GM18870 (cell line): Measurements from ENCODE around the gene LRRC36.

Experiments
- ATAC-seq: cut with Tn5 transposase; IDR thresholded peaks from one replicate; pipeline ENCODE4 v1.9.1; 2021; ENCODE audit warnings: moderate library complexity; ENCODE audit not compliant: unreplicated experiment

Gene LRRC36, protein sequence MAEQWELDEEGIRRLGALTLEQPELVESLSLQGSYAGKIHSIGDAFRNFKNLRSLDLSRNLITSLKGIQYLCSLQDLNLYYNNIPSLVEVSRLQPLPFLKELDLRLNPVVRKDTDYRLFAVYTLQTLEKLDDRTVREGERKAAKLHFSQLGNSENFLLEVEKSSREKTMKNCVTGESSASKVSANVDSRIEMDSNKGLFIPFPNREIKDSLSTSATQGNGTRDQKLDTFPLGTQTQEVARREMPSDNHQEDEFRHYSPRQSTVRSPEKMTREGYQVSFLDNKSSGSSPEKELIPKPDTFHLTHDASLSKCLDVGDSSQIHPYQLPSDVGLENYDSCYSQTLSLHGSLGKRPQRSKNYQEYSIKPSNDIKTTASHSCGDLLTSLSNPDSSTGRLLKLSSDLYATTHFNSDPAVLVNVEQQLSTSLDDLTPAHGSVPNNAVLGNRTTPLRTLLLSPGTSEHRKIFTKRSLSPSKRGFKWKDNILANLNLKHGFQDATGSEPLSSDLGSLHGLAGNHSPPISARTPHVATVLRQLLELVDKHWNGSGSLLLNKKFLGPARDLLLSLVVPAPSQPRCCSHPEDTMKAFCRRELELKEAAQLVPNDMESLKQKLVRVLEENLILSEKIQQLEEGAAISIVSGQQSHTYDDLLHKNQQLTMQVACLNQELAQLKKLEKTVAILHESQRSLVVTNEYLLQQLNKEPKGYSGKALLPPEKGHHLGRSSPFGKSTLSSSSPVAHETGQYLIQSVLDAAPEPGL

GRCh38 chr16:67326472-67327309 is at the start of gene LRRC36, which contains the start of gene KCTD19:
LRRC36 (plus strand) TSS chr16:67326815; CDS start chr16:67326863, 48 bp downstream.
KCTD19 (minus strand) TSS chr16:67326741; CDS start chr16:67326707, 34 bp downstream.
- no peak for ATAC-seq

DNA sequence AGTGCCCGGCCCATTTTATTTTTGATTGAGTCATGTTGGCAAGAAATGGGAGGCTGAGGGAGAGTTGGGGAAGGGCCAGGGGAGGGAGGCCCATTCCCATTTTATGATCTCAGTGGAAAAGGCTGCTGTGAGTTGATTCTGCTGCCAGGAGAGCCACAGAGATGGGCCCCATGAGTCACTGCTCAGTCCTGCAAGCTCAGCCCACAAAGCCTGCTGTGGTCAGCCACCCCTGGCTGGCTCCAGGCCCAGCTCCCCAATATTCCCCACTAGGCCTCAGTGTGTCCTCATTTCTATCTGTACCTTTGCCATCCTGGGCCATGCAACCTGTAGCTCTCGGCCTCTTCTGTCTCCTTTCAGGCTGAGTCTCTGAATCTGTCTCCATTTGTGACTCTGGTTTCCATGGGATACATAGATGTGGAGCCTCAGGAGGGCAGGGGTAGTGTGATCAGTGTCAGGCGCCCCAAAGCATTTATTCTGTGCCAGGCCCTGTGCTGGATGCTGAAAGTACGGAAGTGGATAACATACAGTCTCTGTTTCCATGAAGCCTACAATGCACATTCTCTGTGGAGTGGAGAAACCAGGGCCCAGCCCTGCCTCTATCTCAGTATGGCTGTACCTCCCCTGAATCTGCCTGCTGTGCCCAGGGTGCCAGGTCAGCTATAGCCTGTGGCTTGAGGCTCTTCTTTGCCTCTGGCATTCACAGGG is 49.2 kb upstream of the LRRC36 start:
- no peak for ATAC-seq

DNA sequence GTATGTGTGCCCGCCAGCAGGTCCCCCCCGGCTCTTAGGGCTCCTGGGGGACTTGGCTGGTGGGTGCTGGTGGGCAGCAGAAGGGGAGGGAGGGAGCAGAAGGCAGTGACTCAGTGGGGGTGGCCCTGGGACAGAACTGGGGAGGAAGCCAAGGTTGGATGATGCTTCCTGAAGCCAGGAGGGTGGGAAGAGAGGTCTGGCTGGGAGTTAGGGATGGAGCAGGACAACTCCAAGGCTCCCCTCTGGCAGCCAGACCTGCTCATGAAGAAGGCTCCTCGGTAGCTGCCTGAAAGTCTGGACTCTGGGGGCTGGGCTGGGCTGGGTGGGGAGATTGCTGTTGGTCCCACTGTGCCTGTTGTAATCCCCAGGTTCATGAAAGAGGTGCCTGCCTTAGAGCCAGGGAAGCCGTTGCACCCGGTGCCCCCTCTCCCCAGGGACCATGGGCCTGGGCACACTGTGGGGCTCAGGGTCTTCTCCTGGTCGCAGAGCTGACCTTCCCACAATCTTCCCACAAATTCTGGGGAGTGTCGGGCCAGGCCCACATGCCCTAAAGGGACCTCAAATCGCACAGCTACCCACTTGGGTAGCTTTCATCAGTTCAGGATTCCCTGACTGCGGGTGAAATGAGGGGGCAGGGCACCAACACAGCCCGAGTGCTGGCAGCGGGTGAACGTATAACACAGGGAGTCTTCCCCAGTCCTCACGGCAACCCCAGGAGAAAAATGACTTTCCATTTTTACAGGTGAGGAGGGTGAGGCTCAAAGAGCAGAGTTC is 48.4 kb upstream of the LRRC36 start:
- no peak for ATAC-seq

- ATAC-seq = no peak
Observed at GRCh38 chr16:67278773-67279295, 47.8 kb upstream of the LRRC36 start.

- no peak for ATAC-seq
Observed at GRCh38 chr16:67279296-67280089, 47.1 kb upstream of the LRRC36 start, which contains the start of gene PLEKHG4. PLEKHG4 (plus strand) TSS chr16:67279532; CDS start chr16:67280045, 513 bp downstream.

DNA sequence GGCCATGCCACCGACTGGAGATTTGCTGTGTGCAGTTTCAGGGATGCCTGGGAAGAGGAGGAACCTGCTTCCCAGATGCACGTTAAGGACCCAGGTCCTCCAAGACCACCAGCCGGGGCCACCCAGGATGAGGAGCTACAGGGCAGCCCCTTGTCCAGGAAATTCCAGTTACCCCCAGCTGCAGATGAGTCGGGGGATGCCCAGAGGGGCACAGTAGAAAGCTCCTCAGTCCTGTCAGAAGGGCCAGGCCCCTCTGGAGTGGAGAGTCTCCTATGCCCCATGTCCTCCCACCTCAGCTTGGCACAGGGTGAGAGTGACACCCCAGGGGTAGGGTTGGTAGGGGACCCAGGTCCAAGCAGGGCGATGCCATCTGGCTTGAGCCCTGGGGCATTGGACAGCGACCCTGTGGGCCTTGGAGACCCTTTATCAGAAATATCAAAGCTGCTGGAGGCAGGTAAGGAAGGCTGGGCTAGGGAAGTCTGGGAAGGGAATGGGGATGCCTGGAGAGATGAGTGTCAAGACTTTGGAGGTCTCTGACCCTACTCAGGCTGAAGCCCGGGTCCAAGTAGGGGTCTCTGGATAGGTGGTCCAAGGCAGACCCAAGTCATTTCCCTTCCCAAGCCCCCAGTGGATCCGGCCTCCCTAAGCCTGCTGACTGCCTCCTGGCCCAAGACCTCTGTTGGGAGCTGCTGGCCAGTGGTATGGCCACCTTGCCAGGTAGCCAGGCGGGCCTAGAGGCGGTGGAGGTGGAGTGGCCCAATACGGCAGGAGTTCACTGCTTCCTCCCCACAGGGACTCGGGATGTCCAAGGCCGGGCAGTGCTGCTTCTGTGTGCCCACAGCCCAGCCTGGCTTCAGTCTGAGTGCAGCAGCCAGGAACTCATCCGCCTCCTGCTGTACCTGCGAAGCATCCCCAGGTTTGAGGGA is 46.3 kb upstream of the LRRC36 start:
- ATAC-seq = no peak

GRCh38 chr16:67281536-67282446 is 44.8 kb upstream of the LRRC36 start:
- no peak for ATAC-seq

DNA sequence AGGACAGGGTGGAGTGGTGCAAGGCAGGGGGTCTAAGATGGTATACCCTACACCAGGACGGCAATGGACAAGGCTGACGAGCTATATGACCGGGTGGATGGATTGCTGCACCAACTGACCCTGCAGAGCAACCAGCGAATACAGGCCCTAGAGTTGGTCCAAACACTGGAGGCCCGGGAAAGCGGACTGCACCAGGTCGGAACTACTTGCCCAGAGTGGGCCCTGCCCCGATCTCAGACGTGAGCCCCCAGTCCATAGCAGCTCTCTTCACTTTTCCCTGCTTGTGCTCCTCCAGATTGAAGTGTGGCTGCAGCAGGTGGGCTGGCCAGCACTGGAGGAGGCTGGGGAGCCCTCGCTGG is 44.2 kb upstream of the LRRC36 start:
- ATAC-seq = no peak

DNA sequence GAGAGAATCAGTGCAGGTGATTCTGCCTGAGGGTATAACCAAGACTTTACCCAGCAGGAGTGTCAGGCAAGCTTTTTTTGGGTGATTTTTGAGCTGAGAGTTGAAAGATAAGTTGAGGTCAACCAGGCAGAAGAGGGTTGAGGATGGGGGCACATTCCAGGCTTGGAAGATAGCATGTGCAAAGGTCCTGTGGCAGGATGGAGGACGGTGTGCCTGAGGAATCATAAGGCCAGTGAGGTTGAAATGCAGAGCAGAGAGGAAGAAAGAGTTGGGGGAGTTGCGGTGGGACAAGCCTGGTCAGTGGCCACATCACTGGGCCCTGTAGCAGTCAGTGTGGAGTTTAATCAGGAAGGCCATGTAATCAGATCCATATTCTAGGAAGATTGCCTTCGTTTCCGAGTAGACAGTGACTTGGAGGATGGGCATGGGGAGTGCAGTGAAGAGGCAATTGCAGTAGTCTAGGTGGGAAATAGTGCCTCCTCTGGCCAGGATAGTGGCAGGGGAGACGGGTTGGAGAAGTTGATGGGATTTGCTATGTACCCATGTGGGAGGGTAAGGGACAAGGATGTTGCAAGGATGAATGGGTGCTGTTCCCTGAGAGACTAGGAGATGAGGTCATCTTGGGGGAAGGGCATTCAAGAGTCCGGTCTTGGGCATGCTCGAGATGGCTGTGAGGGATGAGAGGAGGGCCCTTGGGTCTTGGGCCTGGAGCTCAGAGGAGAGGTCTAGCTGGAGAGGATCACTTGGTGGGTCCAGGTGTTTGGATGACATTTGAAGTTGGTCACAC is 43.4 kb upstream of the LRRC36 start:
- ATAC-seq = no peak

GRCh38 chr16:67283826-67284555 is 42.6 kb upstream of the LRRC36 start:
- ATAC-seq = no peak

GRCh38 chr16:67284699-67285646 is 41.6 kb upstream of the LRRC36 start:
- no peak for ATAC-seq

- no peak for ATAC-seq
Observed at GRCh38 chr16:67286441-67287235, 40.0 kb upstream of the LRRC36 start.

- no peak for ATAC-seq
Observed at GRCh38 chr16:67287960-67288359, 38.7 kb upstream of the LRRC36 start.
